ENCODE measurements around the gene SLC29A2.
"Not testable (repeated sequence)": the region's sequence is repeated elsewhere in the genome, so short reads cannot be mapped to it uniquely, and the experiment has no call there.

The SLC29A2 gene

GRCh38 chr11:66333896-66334604, 37.5 kb downstream of the SLC29A2 start:
- no peak for DNase-seq (ENCODE audit: low read depth in 2 of 2)

- no peak for DNase-seq (ENCODE audit: low read depth in 2 of 2)
Measured at GRCh38 chr11:66333220-66333877, 38.2 kb downstream of the SLC29A2 start.

GRCh38 chr11:66332371-66333219, 39.0 kb downstream of the SLC29A2 start:
- DNase-seq (ENCODE audit: low read depth in 2 of 2): no peak

GRCh38 chr11:66331542-66332370, 39.8 kb downstream of the SLC29A2 start:
- DNase-seq (ENCODE audit: low read depth in 2 of 2): no peak

- no peak for DNase-seq (ENCODE audit: low read depth in 2 of 2)
Measured at GRCh38 chr11:66330931-66331330, 40.6 kb downstream of the SLC29A2 start.

GRCh38 chr11:66329165-66329673, 42.3 kb downstream of the SLC29A2 start:
- DNase-seq (ENCODE audit: low read depth in 2 of 2): no peak

GRCh38 chr11:66328302-66329144, 43.0 kb downstream of the SLC29A2 start:
- peak; percentile 78 for DNase-seq (ENCODE audit: low read depth in 2 of 2)

- no peak for DNase-seq (ENCODE audit: low read depth in 2 of 2)
Measured at GRCh38 chr11:66328031-66328301, 43.6 kb downstream of the SLC29A2 start.

- no peak for DNase-seq (ENCODE audit: low read depth in 2 of 2)
Measured at GRCh38 chr11:66327171-66328030, 44.2 kb downstream of the SLC29A2 start.

GRCh38 chr11:66326261-66327111, 45.1 kb downstream of the SLC29A2 start:
- DNase-seq (ENCODE audit: low read depth in 2 of 2): no peak

- DNase-seq (ENCODE audit: low read depth in 2 of 2): no peak
Measured at GRCh38 chr11:66325263-66325671, 46.3 kb downstream of the SLC29A2 start.

- DNase-seq (ENCODE audit: low read depth in 2 of 2): no peak
Measured at GRCh38 chr11:66324664-66325063, 46.9 kb downstream of the SLC29A2 start.

- DNase-seq (ENCODE audit: low read depth in 2 of 2): no peak
Measured at GRCh38 chr11:66323684-66324083, 47.9 kb downstream of the SLC29A2 start.

GRCh38 chr11:66322732-66323427, 48.7 kb downstream of the SLC29A2 start:
- DNase-seq (ENCODE audit: low read depth in 2 of 2): no peak

GRCh38 chr11:66321606-66322005, 50.0 kb downstream of the SLC29A2 start:
- DNase-seq (ENCODE audit: low read depth in 2 of 2): no peak

- not testable (repeated sequence) for DNase-seq (ENCODE audit: low read depth in 2 of 2)
Measured at GRCh38 chr11:66320748-66321147, 50.8 kb downstream of the SLC29A2 start.

- not testable (repeated sequence) for DNase-seq (ENCODE audit: low read depth in 2 of 2)
Measured at GRCh38 chr11:66320289-66320688, 51.3 kb downstream of the SLC29A2 start.

- no peak for DNase-seq (ENCODE audit: low read depth in 2 of 2)
Measured at GRCh38 chr11:66318600-66318970, 53.0 kb downstream of the SLC29A2 start.

All from stimulated activated CD4-positive, alpha-beta T cell treated with anti-CD3 and anti-CD28 coated beads, Interleukin-4, amount 100 ng/mL, for 48 hours (primary cell).